Measurements from ENCODE around the gene WDPCP. TPM values are rescaled to one million over a fixed set of nuclear protein-coding genes. Genes with fewer than 3 reads are reported as not detected.

The WDPCP gene
- total RNA-seq, 1 donor from 2014 or later: 9.1 TPM

GRCh38 chr2:63268946-63269345 is 319.3 kb downstream of the WDPCP start:
- Mint-ChIP-seq H3K9me3 (peaks cover 24% of the 10 kb centered on the region), H3K27me3 (ENCODE audit: low read depth) (no peaks in the 10 kb centered on the region), H3K4me3 (no peak overlapping the region), H3K27ac (ENCODE audit: unreplicated experiment) (no peak overlapping the region), H3K36me3 (ENCODE audit: low read depth) (peaks cover 15% of the 10 kb centered on the region), H3K4me1 (no peaks in the 10 kb centered on the region)
- no peak for DNase-seq (ENCODE audit: low read depth, low spot score)
- TF ChIP-seq, protein P1, sequence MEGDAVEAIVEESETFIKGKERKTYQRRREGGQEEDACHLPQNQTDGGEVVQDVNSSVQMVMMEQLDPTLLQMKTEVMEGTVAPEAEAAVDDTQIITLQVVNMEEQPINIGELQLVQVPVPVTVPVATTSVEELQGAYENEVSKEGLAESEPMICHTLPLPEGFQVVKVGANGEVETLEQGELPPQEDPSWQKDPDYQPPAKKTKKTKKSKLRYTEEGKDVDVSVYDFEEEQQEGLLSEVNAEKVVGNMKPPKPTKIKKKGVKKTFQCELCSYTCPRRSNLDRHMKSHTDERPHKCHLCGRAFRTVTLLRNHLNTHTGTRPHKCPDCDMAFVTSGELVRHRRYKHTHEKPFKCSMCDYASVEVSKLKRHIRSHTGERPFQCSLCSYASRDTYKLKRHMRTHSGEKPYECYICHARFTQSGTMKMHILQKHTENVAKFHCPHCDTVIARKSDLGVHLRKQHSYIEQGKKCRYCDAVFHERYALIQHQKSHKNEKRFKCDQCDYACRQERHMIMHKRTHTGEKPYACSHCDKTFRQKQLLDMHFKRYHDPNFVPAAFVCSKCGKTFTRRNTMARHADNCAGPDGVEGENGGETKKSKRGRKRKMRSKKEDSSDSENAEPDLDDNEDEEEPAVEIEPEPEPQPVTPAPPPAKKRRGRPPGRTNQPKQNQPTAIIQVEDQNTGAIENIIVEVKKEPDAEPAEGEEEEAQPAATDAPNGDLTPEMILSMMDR (conservative IDR thresholded peaks at IDR 0.05): no peak

- no peaks in the 10 kb centered on the region for H3K9me3 Mint-ChIP-seq
- no peaks in the 10 kb centered on the region for H3K27me3 Mint-ChIP-seq (ENCODE audit: low read depth)
- H3K4me1 Mint-ChIP-seq: no peaks in the 10 kb centered on the region
- peaks cover 3% of the 10 kb centered on the region for H3K36me3 Mint-ChIP-seq (ENCODE audit: low read depth)
- no peak overlapping the region for H3K4me3 Mint-ChIP-seq
- DNase-seq (ENCODE audit: low read depth, low spot score): no peak
- TF ChIP-seq, protein P1 (conservative IDR thresholded peaks at IDR 0.05): no peak
- H3K27ac Mint-ChIP-seq (ENCODE audit: unreplicated experiment): no peak overlapping the region
Measured at GRCh38 chr2:63261137-63261621, 327.1 kb downstream of the WDPCP start.

- Mint-ChIP-seq H3K36me3 (ENCODE audit: low read depth) (no peaks in the 10 kb centered on the region), H3K4me3 (no peak overlapping the region), H3K4me1 (no peaks in the 10 kb centered on the region), H3K27ac (ENCODE audit: unreplicated experiment) (no peak overlapping the region), H3K27me3 (ENCODE audit: low read depth) (no peaks in the 10 kb centered on the region), H3K9me3 (peaks cover 2% of the 10 kb centered on the region)
- DNase-seq (ENCODE audit: low read depth, low spot score): no peak
- TF ChIP-seq, protein P1 (conservative IDR thresholded peaks at IDR 0.05): no peak
Measured at GRCh38 chr2:63257473-63257872, 330.8 kb downstream of the WDPCP start.

GRCh38 chr2:63249161-63249560 is 339.1 kb downstream of the WDPCP start:
- no peaks in the 10 kb centered on the region for H3K4me1 Mint-ChIP-seq
- H3K27me3 Mint-ChIP-seq (ENCODE audit: low read depth): no peaks in the 10 kb centered on the region
- H3K36me3 Mint-ChIP-seq (ENCODE audit: low read depth): no peaks in the 10 kb centered on the region
- DNase-seq (ENCODE audit: low read depth, low spot score): no peak
- TF ChIP-seq, protein P1 (conservative IDR thresholded peaks at IDR 0.05): no peak
- no peak overlapping the region for H3K27ac Mint-ChIP-seq (ENCODE audit: unreplicated experiment)
- H3K9me3 Mint-ChIP-seq: peaks cover 4% of the 10 kb centered on the region
- H3K4me3 Mint-ChIP-seq: no peak overlapping the region

- DNase-seq (ENCODE audit: low read depth, low spot score): no peak
- Mint-ChIP-seq H3K27me3 (ENCODE audit: low read depth) (no peaks in the 10 kb centered on the region), H3K27ac (ENCODE audit: unreplicated experiment) (no peak overlapping the region), H3K36me3 (ENCODE audit: low read depth) (no peaks in the 10 kb centered on the region), H3K4me3 (no peak overlapping the region), H3K4me1 (no peaks in the 10 kb centered on the region), H3K9me3 (no peaks in the 10 kb centered on the region)
- TF ChIP-seq, protein P1 (conservative IDR thresholded peaks at IDR 0.05): no peak
Measured at GRCh38 chr2:63242747-63243146, 345.5 kb downstream of the WDPCP start.
